UCSD-AML1 (cell line): ENCODE measurements around the gene TMEM59.
"Not testable (repeated sequence)": the region's sequence is repeated elsewhere in the genome, so short reads cannot be mapped to it uniquely, and the experiment has no call there.

ENCODE experiments used
- DNase-seq: peaks from one replicate; lab custom pipeline; 2025; ENCODE audit not compliant: unreplicated experiment; lab: John Stamatoyannopoulos, UW

Gene TMEM59, protein sequence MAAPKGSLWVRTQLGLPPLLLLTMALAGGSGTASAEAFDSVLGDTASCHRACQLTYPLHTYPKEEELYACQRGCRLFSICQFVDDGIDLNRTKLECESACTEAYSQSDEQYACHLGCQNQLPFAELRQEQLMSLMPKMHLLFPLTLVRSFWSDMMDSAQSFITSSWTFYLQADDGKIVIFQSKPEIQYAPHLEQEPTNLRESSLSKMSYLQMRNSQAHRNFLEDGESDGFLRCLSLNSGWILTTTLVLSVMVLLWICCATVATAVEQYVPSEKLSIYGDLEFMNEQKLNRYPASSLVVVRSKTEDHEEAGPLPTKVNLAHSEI

DNA sequence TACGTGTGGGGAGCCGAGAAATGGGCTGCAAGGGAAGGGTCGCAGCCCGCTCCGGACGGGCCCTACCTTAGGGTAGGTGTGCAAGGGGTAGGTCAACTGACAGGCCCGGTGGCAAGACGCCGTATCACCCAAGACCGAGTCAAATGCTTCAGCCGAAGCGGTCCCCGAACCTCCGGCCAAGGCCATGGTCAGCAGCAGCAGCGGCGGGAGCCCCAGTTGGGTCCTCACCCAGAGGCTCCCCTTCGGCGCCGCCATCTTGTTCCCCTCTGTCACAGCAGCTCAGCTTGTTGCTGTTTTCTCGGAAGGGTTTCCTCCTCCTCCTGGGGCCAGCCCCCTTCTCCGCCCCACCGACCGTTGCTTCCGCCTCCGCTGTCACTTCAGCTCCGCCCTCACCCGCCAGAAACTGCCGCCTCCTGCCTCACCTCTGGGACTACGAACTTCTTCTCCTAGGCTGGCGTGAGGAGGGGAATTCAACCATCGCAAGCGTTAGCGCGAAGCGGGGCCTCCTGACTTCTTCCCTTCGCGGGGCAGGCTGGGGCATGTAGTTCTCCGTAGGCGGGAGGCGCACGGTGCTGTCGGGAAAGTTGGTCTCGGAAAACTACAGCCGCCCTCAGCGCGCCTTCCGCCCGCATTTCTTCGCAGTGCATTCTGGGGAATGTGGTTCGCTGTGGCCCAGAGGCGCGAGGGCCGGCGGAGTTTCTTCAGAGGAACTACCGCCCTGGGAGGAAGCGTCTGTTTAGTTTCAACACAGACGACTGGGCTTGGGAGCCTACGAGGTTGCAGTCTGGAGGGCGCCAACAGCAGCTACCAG is at the start of gene TMEM59, which contains the start of gene TCEANC2:
TSS of gene TMEM59 (minus strand) at position 271 of the 811 bp plus-strand sequence. CDS start at position 255, 16 bp downstream.
TSS of gene TCEANC2 (plus strand) at position 675 of the 811 bp plus-strand sequence. CDS start 815 bp downstream, outside the sequence.
- peak; percentile 99 for DNase-seq

GRCh38 chr1:54100500-54100899 is 47.5 kb upstream of the TMEM59 start:
- DNase-seq, result no peak

DNA sequence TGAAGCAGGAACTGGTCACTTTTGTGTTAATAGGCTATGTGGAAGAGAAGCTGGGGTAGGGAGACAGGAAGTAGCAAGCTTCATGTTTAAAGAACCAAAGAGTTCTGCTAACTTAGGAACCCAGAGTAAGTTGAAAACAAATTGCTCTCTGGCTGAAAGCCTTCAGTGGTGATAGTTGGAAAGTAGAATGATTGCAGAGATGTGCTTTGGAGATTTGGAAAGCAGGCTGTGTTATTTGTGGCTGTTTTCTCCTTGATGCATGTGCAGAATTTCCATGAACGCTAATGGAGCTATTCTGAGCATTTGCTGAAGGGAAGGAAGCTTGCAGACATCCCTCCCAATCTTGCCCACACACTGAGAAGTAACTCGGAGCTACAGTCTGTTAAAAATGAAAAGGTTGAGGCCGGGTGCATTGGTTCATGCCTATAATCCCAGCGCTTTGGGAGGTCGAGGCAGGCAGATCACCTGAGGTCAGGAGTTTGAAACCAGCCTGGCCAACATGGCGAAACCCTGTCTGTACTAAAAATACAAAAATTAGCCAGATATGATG is 46.1 kb upstream of the TMEM59 start:
- no peak for DNase-seq

DNA sequence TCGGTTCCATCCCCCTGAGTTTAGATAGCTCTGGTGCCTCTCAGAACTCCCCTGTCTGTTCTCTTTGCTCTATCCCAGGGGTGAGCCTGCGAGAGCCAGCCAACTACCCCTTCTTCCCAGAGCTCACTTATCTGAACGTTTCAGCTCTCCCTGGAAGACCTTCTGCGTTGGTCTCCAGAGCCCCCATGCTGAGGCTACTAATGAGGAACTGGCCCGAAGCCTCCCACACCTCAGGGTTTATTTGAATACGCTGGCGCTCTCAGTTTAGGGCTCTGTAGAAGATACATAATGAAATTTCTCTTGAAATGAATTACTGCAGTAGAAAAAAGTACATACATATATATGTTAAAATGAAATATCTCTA is 43.9 kb upstream of the TMEM59 start:
- DNase-seq, result no peak

GRCh38 chr1:54096227-54096876 is 43.3 kb upstream of the TMEM59 start:
- no peak for DNase-seq

DNA sequence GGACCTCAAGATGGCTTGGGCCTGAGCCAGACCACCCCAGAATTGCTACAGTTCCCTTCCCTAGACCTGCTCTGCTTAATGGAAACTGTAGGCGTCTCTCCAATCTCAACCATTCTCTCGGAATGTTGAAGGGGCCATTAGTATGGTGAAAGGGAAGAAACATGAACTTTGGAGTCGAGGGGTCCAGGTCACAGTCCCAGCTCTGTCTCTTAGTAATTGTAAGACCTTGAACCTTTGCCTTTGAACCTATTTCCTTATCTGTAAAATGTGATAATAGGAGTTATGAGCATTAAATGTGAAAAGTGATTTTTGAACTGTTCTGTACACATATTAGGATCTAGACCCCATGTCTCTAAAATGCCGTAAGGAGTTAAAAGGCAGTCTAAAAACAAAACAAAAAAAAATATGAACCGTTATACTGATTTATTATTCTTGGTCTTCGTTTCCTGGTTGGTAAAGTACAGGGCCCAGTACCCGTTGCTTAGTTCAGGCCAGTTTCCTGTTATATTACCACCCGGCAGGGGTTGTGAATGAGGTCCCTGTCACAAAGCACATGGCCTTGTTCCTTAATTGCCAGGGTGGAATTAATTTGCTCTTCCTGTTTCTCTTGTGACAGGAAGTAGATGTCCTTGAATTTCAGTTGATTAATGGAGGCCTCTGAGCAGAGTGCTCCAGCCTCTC is 42.7 kb upstream of the TMEM59 start:
- peak; percentile 58 for DNase-seq

DNA sequence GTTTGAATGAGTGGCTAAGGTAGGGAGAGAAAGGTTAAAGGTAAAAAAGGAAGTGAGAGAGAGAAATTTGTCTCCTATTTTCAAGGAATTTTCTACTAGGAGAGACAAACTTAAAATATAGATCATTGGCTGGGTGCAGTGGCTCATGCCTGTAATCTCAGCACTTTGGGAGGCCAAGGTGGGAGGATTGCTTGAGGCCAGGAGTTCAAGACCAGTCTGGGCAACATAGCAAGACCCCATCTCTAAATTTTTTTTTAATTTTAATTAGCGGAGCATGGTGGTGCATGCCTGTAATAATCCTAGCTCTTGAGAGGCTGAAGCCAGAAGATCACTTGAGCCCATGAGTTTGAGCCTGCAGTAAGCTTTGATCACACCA is 41.7 kb upstream of the TMEM59 start:
- not testable (repeated sequence) for DNase-seq

GRCh38 chr1:54094001-54094729 is 41.2 kb upstream of the TMEM59 start:
- DNase-seq, result no peak

DNA sequence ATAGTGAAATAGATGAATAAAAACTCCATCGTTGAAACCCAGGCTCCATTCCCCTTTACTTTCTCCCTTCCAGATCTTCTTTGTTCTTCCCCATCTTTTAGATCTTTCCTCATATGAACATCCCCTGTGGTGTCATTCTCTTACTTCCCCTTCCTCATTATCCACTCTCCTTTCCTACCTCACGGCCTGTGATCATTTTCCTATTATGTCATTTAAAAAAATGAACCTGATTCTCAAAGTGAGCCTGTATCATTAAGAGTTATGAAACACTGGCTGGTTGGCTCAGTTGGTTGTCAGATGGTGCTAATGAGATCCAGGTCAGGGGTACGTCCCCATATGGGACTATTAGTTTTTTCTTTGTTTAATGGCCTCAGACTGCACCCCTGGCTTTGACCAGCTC is 38.7 kb upstream of the TMEM59 start:
- no peak for DNase-seq

GRCh38 chr1:54088385-54088784 is 35.4 kb upstream of the TMEM59 start:
- DNase-seq, result no peak

GRCh38 chr1:54086754-54087153 is 33.8 kb upstream of the TMEM59 start:
- no peak for DNase-seq

GRCh38 chr1:54084794-54085193 is 31.8 kb upstream of the TMEM59 start:
- no peak for DNase-seq

DNA sequence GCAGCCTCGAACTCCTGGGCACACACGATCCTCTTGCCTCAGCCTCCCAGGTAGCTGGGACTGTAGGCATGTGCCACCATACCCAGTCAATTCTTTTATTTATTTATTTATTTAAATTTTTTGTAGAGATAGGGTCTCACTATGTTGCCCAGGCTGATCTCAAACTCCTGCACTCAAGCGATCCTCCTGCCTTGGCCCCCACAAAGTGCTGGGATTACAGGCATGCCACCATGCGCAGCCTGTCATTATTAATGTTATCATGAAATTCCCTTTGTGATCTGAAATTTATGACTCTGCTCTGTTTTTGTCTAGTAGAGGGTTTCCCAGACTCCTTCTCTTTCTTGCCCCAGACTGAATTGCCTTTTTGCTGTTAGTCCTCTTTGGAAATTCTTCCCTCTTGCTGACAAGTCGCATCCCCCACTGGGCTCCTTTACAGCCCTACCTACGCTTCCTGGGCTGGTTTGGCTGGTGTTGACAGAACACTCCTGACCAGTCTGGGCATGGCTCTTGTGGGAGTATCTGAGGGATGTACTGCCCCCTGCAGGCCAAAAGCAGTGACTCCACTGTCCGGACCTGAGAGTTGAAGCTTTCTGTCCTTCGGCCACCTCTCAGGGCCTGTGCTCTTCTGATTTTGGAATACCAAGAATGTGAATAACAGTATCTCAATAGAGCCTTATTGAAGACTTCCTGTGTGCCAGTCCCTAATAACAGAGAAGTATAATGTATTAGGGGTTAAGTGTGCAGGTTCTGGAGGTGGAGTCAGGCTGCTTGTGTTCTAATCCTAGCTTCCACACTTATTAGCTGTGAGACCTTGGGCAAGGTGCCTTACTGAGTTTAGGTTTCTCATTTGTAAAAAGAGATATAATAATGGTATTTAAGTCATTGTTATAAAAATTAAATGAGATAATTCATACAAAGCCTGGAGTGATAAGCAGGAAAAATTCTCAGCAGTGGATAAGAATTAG is 28.6 kb upstream of the TMEM59 start:
- peak; percentile 64 for DNase-seq

GRCh38 chr1:54080598-54081049 is 27.6 kb upstream of the TMEM59 start:
- no peak for DNase-seq

- DNase-seq, result no peak
Measured at GRCh38 chr1:54077359-54077758, 24.4 kb upstream of the TMEM59 start.

DNA sequence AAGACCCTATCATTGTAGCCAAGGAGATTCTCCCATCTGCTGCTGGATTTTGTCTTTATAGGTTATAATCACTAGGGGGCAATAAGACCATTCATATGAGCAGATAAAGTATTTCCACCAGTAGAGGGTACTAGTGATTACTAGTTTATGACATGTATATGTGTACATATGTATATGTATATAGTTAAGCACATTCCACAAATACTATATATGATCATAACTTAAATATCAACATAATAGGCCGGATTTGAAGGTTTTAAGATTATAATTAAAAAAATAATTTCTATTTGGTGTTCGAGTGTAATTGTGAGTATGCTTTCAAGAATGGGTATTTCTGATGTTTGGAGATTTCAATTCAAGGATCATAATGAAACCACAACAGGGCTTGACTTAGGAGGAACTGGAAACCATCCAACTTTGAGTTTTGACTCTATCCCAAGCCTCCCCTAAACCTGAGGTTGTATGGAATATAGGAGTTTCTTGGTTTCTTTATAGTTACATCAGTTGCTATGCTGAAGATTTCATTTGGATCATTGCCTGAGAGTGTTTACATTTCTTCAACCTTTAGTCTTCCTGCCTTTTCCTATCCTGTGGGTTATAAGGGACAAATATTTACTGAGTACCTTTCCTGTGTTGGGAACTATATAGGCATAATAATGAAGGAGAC is 17.3 kb upstream of the TMEM59 start:
- DNase-seq, result no peak

- no peak for DNase-seq
Measured at GRCh38 chr1:54069791-54070170, 16.8 kb upstream of the TMEM59 start.

GRCh38 chr1:54064299-54064698 is 11.3 kb upstream of the TMEM59 start:
- DNase-seq, result no peak

DNA sequence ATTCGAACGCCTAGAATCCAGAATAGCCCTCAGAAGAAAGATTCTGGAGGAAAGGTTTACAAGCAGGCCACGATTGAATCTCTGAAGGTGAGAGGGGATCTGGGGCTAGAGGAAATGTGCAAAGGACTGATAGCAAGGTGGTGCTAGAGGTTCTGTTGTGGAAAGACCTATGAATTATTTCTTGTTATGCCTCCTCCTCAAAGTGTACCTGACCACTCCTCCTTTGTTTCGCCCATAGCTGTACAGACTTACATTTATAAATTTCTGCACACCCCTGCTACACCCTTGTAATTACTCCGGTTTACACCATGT is 1.4 kb upstream of the TMEM59 start:
- DNase-seq, result no peak
